HG03108 (cell line): Measurements from ENCODE around the gene NAB1.
A peak's percentile ranks its signal among the peaks of the same experiment; 100 is the strongest.

Experiments
- ATAC-seq: cut with Tn5 transposase; IDR thresholded peaks from one replicate; pipeline ENCODE4 v1.9.1; 2021; ENCODE audit warnings: moderate library complexity; ENCODE audit not compliant: unreplicated experiment

Gene NAB1

GRCh38 chr2:190668892-190669291 is 20.0 kb downstream of the NAB1 start:
- no peak for ATAC-seq

DNA sequence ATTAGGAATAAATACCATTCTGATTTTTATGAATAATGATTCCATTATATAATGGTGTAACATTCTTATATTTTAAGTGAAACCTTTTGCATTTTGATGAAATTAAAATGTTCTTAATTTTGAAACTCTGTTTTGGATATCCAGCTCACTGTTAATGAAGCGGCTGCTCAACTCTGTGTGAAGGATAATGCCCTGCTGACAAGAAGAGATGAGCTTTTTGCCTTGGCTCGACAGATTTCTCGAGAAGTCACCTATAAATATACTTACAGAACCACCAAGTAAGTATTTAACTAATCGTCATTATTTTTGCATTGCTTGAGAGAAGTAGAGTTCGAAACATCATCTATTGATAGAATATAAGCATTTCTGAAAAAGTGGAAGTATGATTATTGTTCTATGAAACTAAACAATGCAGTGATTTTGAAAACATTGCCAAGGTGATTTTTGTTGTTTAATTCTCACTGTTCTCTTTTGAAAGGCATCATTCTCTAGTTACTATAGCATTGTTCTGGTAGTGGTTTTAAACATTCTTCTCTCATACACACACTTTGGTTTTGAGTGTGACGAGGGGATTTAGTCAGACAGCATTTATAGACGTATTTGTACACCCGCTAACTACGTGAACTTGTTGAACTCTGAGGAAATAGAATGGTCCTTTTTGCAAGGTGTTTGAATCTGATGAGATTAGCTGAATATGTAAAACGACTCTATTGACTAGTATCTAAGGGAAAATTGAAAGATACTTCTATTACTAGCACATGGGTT is 21.5 kb downstream of the NAB1 start:
- no peak for ATAC-seq

- ATAC-seq, result peak; percentile 43
Observed at GRCh38 chr2:190674966-190675650, 26.2 kb downstream of the NAB1 start.

- no peak for ATAC-seq
Observed at GRCh38 chr2:190677255-190677654, 28.4 kb downstream of the NAB1 start.

GRCh38 chr2:190678444-190679162 is 29.7 kb downstream of the NAB1 start:
- ATAC-seq, result peak; percentile 49

- ATAC-seq, result no peak
Observed at GRCh38 chr2:190679391-190679790, 30.5 kb downstream of the NAB1 start.

DNA sequence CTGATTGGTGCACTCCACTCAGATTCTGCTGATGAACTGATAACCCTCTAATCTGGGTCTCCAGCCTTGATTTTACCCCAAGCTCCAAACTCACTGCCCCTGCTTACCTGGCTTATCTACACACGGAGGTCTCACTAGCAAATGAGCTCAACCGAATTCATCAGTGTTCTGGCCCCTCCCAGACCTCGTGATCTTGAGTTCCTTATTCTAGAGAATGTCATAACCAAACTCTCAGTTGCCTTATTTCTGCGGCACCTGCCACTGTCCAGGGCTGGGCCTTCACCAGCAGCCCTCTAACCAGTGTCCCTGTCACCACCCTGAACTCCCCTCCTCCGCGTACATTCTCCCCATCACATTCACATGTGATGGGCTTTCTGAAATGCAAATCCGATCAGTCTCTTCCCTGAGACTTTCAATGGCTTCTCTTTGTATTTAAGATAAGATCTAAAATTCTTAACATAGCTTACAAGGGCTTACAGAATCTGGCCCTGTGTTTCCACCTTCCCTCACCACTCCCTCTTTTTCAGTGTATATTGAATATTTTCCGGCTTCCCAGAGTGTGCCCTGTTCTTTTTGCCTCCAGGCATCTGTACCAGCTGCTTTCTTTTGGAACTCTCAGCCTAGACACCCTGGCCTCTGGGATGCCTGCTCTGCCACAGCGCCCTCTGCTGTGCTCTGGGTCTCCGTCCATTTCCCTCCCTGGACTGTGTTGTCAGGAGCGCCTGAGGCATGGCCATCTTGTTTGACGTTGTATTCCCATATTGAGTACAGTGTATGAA is 31.1 kb downstream of the NAB1 start:
- ATAC-seq, result peak; percentile 54

DNA sequence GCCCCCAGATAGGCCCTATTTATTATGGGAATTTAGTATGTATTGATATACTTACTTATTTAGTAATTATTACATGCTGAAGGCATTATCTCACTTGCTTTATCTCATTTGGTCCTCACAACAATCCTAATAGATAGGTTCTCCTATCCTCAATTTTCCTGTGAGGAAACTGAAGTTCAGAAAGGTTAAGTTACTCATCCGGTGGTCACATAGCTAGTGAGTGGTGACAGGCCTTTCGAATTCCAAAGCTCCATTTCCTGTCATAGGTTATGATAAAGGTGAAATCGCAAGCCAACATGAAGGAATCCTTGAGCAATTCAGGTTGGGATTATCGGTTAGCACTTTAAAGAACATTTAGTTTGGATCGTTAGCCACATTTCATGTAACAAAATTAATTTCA is 33.3 kb downstream of the NAB1 start:
- ATAC-seq, result no peak

- ATAC-seq, result no peak
Observed at GRCh38 chr2:190683802-190684201, 34.9 kb downstream of the NAB1 start.

- ATAC-seq, result no peak
Observed at GRCh38 chr2:190684931-190685330, 36.0 kb downstream of the NAB1 start.

DNA sequence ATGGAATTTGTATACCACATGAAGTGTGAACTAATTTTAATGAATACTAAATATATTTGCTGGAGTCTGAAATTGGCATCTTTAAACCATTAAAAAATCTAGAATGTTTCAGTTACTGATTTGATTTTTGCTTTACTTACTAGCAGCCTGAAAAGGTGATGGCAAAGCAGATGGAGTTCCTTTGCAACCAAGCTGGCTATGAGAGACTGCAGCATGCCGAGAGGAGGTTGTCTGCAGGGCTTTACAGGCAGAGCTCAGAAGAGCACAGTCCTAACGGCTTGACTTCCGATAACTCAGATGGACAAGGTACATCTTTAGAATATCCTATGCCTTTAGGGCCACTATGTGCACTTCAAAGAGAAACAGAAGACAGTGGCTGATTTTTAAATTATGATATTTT is 36.5 kb downstream of the NAB1 start:
- no peak for ATAC-seq

- no peak for ATAC-seq
Observed at GRCh38 chr2:190693533-190694232, 44.8 kb downstream of the NAB1 start.

GRCh38 chr2:190694479-190694878 is 45.6 kb downstream of the NAB1 start:
- no peak for ATAC-seq

DNA sequence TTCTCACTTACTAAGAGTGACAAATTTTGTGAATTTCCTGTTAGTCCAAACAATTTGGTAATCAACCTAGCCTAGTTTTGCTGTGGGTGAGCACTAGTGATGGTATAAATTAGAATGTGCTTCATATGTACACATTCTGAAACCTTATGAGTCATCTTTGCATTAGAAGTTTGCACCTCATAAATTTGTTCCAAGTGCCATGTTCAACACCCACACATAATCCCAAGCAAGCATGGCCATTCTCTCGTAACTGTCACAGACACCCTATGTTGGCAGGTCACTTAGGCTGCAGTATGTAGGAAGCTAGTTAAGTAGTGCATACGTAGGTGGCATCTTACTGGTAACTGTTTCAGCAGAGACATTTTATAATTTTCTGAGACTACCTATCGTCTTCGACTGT is 46.9 kb downstream of the NAB1 start:
- no peak for ATAC-seq

DNA sequence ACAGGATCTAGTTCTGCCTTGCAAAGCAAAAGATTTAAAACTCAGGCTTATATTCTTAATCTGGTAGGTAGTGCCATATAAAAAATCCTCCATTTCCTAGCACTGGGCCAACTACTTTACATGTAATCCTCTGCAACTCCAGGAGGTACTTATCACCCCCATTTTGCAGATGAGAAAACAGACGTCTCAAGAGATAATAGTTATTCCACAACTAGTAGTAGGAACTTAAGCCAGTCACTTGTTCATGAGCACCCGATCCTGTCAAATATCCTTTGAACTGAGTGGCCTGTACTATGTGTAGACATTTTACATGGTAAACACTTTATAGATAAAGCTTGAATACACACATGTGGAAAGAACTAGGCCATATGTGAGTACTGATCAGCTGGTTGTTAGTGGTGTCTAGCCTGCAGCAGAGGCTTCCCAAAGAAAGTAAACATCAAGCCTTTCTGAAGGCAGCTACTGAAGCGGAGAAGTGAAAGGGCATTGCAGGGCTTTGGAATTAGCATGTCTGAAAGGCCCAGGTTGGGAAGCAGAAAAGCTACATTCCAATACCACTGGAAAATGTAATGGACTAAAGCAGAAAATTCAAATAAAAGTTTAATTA is 48.0 kb downstream of the NAB1 start:
- no peak for ATAC-seq

- no peak for ATAC-seq
Observed at GRCh38 chr2:190697421-190697820, 48.5 kb downstream of the NAB1 start.

- no peak for ATAC-seq
Observed at GRCh38 chr2:190698895-190699294, 50.0 kb downstream of the NAB1 start.

DNA sequence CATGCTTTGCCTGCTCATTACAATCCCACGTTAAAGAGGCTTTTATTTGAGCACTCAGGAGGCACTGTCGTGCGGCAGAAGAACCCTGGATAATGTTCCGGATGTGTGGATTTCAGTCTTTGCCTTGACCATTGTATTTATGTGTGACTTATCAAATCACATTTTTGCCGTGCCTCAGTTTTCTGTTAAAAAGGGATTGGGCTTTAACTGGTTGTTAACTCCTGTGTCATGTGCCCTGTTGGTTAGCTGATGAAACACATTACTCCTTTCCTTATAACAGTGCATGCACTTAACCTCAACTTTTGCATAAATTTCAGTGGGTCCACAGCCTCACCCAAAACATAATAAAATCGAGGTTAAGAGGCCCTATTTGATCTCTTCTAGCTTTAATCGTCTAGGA is 52.7 kb downstream of the NAB1 start:
- peak; percentile 53 for ATAC-seq

- ATAC-seq, result no peak
Observed at GRCh38 chr2:190705280-190705679, 56.4 kb downstream of the NAB1 start.

DNA sequence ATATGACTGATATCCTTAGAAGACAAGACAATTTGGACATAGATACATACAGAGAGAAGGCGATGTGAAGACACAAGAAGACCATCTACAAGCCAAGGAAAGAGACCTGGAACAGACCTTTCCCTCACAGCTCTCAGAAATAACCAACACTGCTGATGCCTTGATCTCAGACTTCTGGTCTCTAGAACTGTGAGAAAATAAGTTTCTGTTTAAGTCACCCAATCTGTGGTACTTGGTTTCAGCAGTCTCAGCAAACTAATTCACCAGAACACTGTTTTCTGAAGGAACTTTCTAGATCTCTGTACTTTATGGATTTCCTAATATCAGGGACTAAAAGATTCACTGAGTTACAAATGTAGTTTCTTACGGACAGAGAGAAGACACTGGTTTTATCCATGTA is 58.8 kb downstream of the NAB1 start:
- peak; percentile 47 for ATAC-seq
